AG09309 (cell line): Measurements from ENCODE around the gene CNTN6.

Experiments
- DNase-seq: peaks from one replicate; pipeline ENCODE4 v3.0.0-alpha.2; 2010; ENCODE audit warnings: low read depth
- H3K4me3 ChIP-seq: 2 replicates; pipeline ENCODE4 v1.5.1; 2011; ENCODE audit warnings: mild to moderate bottlenecking, low read depth, low read length, moderate library complexity; ENCODE audit not compliant: control insufficient read depth
- TF ChIP-seq, protein P1 (sequence below): IDR thresholded peaks from 2 replicates; pipeline ENCODE4 v1.5.1; 2011; ENCODE audit warnings: mild to moderate bottlenecking, low read depth, low read length, inconsistent platforms; ENCODE audit not compliant: insufficient read depth, control insufficient read depth; ENCODE audit errors: missing control alignments

The CNTN6 gene

GRCh38 chr3:1207904-1208303 is 115.1 kb downstream of the CNTN6 start:
- no peak for DNase-seq
- no peak overlapping the region for H3K4me3 ChIP-seq
- TF ChIP-seq, protein P1, sequence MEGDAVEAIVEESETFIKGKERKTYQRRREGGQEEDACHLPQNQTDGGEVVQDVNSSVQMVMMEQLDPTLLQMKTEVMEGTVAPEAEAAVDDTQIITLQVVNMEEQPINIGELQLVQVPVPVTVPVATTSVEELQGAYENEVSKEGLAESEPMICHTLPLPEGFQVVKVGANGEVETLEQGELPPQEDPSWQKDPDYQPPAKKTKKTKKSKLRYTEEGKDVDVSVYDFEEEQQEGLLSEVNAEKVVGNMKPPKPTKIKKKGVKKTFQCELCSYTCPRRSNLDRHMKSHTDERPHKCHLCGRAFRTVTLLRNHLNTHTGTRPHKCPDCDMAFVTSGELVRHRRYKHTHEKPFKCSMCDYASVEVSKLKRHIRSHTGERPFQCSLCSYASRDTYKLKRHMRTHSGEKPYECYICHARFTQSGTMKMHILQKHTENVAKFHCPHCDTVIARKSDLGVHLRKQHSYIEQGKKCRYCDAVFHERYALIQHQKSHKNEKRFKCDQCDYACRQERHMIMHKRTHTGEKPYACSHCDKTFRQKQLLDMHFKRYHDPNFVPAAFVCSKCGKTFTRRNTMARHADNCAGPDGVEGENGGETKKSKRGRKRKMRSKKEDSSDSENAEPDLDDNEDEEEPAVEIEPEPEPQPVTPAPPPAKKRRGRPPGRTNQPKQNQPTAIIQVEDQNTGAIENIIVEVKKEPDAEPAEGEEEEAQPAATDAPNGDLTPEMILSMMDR, result no peak

DNA sequence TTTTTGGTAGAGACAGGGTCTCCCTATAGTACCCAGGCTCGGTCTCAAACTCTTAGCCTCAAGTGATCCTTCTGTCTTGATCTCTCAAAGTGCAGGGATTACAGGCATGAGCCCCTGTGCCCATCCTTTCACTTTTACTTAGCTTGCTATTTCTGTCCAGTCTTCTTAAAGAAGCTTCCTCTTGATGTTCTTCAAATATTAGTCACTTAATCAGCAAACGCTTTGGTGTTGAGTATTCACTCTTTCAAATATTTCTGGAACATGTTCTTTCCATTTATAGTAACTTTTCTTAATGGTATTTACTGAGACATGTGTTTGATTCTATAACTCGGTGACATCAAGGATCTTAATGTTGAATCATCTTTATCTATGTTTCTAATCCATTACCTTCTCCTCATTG is 122.1 kb downstream of the CNTN6 start:
- DNase-seq, result no peak
- TF ChIP-seq, protein P1, result no peak
- H3K4me3 ChIP-seq, result no peak overlapping the region

- DNase-seq, result no peak
- no peak overlapping the region for H3K4me3 ChIP-seq
- TF ChIP-seq, protein P1, result no peak
Measured at GRCh38 chr3:1216856-1217255, 124.0 kb downstream of the CNTN6 start.

GRCh38 chr3:1227111-1227510 is 134.3 kb downstream of the CNTN6 start:
- TF ChIP-seq, protein P1, result no peak
- H3K4me3 ChIP-seq, result no peak overlapping the region
- no peak for DNase-seq

DNA sequence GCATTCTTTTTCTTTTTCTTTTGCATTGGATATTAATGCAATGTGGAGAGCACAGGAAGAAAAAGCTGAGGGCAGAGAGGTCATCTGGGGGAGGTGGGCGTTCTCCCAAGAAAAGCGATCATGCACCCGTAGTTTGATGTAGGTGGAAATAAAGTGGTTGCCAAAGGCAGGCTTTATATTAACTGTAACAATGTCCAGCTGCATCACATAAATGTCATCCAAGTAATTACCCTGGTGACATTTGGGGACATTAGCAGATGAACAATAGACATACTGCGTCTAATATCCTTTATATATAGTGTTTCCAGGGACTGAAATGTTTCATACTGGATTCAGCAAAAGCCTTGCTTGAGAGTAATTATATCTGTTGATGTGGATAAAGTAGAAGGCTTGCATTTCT is 135.5 kb downstream of the CNTN6 start:
- no peak for DNase-seq
- no peak overlapping the region for H3K4me3 ChIP-seq
- TF ChIP-seq, protein P1, result no peak

GRCh38 chr3:1230920-1231319 is 138.1 kb downstream of the CNTN6 start:
- TF ChIP-seq, protein P1, result no peak
- no peak for DNase-seq
- H3K4me3 ChIP-seq, result no peak overlapping the region

DNA sequence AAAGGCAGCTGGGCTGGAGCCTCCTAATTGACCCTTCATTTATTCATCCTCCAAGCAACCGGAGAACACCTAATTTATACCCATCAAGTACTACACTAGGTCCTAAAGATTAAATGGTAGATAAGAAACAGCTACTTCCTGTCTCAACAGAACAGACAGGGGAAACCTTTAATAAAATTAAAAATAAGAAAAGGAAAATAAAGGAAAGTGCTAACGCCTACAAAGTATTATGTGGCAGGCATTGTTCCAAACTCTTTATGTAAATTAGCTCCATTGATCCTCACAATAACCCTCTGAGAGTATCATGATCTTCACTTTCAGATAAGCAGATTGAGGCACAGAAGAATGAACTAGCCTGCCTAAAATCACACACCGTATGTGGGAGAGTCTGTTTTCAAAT is 139.5 kb downstream of the CNTN6 start:
- DNase-seq, result no peak
- H3K4me3 ChIP-seq, result no peak overlapping the region
- TF ChIP-seq, protein P1, result no peak
